IPS DF 4.7 (cell line): ENCODE measurements around the gene NDRG3.

Experiments
- DNase-seq: peaks from one replicate; pipeline ENCODE4 v3.0.0-alpha.2; 2013; ENCODE audit warnings: low spot score; ENCODE audit errors: extremely low read depth

The NDRG3 gene

DNA sequence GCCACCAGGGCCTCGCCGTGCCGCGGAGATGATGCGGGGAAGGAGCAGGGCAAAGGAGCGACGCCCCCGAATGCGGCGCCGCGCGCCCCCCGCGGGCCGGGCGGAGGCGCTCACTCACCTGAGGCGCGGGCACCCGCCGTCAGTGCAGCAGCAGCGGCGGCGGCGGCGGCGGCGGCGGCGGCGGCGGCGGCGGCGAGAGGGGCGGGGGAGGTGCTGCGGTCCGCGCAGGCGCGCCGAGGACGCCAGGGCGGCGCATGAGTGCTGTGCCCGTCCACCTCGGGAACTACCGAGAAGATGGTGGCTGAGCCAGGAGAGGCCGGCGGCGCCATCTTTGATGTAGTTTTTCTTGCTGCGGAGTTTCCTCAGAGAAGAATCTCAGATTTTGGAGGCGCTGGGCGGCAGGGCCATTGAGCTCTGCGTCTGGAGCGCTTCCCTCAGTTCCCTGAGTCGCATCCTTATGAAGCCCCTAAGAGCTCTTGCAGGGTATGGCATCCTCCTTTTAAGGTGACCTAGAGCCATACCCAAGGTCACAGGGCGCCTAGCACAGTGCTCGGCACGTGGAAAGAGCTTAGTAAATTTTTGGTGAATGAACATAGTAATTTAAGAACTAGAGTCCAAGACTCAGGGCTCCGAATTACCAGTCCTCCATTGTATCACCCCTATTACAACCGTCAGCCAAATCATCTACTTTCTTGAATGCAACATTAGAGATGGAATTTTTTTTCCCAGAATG, at the start of gene NDRG3:
Gene NDRG3, minus strand, starts transcription at position 164 of the 733 bp plus-strand sequence. CDS start 24,355 bp downstream, outside the sequence.
- DNase-seq = peak; percentile 93

DNA sequence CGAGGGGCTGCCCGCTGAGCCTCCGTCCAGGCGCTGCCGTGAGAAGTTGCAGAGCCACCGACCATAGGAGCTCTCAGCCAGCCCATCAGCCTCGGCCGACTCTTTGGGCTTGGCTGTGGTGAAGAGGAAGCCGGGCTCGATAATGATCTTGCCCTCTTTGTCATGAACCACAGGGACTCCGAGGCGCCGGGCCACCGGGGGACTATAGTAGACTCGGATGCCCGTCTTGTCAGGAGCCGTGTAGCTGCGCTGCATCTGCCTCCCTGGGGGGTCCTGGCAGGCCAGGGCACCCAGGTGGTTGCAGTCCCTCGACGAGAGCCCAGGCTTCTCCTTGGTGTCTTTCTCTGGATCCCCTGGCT, 48.2 kb upstream of the NDRG3 start:
- no peak for DNase-seq

DNA sequence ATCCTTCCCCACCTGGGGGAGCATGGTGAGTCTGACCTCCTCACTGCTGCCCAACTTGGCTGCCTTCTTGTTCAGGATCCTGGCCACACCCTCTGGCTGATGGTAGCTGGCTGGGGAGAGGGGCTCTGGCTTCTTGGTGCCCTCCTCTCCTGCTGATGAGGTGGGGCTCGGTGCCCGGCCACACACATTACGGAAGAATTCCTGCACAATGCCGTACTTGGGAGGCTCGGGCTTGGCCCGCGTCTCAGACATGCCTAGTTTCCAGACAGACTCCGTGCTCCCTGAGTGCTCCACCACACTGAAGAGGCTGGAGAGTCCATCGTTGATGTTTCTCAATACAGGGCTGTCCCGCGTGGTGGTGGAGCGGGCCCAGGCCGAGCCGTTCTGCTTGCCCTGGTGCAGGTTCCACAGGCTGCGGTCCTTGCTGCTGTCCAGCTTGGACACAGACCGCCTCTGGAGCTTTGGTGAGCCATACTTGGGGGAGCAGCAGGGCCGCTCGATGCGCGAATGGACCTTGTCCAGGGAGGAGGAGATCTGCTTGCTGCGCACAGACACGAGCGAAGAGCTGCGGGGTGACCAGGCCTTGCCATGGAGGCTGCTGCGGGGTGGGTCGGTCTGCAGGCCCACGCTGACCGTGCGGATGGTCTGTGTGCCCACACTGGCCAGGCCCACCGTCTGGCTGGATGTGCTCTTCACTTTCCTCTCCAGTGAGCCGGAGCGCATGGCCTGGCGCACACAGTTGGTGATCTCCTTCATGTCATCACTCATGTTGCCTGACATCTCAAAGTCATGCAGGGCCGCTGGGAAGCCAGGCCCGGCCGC, 47.6 kb upstream of the NDRG3 start:
- no peak for DNase-seq

GRCh38 chr20:36792422-36792821, 46.5 kb upstream of the NDRG3 start:
- DNase-seq = peak; percentile 49

DNA sequence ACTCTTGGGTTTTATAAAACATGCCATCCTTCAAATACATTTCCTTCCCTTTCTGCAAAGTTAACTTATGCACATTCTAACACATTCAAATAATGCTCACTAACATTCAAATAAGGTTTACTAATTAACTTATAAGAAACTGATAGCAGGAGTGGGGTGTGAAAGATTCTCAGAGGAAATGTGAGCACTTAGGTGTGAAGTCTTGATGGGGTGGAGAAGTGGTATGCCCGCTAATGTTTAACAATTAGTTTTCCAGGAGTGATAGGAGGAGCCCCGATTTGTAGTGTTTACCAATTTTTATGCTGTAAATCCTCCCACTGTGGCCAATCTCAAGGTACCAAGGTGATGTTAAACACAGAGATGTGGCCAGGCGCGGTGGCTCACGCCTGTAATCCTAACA, 46.0 kb upstream of the NDRG3 start:
- DNase-seq = no peak

DNA sequence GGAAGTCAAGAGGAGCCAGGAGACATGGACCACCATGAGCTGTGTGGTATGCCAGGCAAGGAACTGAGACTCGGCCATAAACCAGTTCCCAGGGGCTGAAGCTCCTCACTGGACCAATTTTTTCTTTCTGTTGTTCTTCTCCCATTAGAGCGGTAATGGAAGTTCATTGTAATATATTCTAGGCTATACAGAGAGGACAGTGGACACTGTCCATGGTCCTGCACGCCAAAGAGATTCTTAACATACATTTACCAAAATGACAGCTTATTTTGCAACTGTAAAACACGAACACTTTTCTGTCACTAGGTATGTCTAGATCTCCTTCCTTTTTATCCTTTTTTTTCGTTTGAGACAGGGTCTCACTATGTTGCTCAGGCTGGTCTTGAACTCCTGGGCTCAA, 40.8 kb upstream of the NDRG3 start:
- DNase-seq = no peak

DNA sequence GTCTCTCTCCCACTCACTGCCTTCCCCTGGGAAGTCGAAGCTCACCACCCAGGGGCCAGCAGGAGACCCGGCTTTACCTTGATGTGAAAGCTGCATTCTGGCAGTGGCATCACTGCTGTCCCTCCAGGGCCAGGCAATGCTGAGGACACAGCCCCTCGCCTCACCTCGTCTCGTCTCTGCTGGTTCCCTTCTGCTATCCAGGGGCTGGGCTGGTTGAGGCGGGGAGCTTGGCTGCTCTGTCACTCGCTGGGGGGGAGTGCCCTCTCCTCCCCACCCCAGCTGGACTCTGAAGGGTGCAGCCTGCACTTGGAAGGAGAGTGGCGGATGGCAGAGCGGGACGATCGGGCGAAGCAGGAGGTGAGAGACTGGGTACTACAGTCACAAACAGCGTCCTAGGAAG, 40.4 kb upstream of the NDRG3 start:
- DNase-seq = no peak

GRCh38 chr20:36785308-36785707, 39.4 kb upstream of the NDRG3 start:
- DNase-seq = no peak

- DNase-seq = no peak
Measured at GRCh38 chr20:36784900-36785299, 39.0 kb upstream of the NDRG3 start.

GRCh38 chr20:36784116-36784515, 38.2 kb upstream of the NDRG3 start:
- no peak for DNase-seq

- DNase-seq = no peak
Measured at GRCh38 chr20:36779656-36780025, 33.8 kb upstream of the NDRG3 start.

GRCh38 chr20:36778831-36779655, 33.2 kb upstream of the NDRG3 start:
- DNase-seq = no peak

- no peak for DNase-seq
Measured at GRCh38 chr20:36777576-36777975, 31.7 kb upstream of the NDRG3 start.

DNA sequence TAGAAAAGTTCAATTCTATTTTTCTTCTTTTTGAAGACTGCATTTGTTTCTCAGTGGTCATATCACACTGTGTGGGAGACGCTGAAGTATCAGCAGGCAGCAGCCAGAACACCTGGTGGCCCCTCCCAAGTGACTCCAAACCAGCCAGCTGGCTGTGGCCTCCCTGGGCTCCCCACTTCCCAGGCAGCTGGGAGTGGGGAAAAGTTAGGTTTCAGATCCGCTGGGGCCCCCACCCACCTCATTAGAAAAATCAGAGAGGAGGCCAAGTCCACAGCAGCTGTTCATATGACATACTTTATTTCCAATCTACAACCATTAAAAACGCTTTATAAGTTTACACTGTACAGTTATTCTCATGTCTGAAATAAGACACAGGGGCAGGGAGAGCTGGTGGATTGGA, 31.3 kb upstream of the NDRG3 start:
- no peak for DNase-seq

GRCh38 chr20:36775826-36776225, 29.9 kb upstream of the NDRG3 start:
- DNase-seq = no peak

DNA sequence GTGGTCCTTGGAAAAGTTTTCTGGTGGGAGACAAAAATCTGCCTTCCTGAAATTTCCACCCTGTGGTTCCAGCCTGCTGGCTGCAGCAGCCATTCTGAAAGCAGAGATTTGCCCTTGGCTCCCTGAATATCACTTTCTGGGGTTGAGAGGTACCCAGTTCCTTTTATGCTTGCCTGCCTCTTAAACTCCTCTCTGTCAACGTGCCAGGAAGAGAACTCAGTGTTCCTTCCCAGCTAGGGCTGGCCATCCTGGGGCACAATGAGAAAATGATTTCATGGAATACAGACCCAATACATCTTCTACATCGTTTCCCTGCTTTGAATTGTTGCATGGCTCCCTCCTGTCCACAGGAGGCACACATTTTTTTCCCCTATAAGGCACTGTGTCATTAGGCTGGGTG, 29.3 kb upstream of the NDRG3 start:
- DNase-seq = no peak

DNA sequence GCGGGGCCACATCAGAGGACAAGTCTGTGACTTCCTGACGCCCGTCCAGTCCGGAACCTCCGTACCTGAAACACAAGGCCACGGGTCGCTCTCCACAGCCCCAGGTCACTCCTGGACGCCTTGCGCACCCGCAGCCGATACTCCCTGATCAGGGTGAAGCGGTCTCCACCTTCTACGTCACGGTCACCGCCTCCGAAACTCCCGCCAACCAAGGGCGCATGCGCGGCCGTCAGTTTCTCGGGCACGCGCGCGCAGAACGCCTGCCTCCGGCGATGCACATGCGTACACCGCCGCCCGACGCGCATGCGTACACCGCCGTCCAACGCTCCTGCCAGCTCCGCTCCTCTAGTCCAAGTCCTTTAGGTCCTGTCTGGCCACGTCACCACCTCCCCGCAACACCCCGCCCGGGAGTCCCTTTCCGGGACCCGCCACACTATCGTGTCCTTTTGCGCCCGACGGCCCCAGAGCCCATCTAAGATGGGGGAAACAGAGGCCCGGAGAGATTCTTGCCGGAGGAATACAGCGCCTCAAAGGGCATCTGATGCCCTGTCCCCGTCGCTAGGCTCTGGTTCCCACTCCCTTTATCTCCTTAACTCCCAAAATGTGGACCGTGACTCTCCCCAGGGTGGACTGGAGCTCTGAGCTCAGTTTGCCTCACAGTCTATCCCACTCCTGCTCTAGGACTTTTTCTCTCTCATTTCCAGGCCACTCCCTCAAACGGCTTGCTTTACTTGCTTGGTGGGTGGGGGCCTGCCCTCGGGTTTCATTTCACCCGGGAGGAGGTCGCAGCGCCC, 27.9 kb upstream of the NDRG3 start, which contains the start of gene DSN1:
Gene DSN1, minus strand, starts transcription at position 167 of the 794 bp plus-strand sequence. CDS start 2,305 bp downstream, outside the sequence.
- DNase-seq = peak; percentile 76

GRCh38 chr20:36773107-36773596, 27.3 kb upstream of the NDRG3 start:
- DNase-seq = no peak

- no peak for DNase-seq
Measured at GRCh38 chr20:36770680-36771079, 24.8 kb upstream of the NDRG3 start.

DNA sequence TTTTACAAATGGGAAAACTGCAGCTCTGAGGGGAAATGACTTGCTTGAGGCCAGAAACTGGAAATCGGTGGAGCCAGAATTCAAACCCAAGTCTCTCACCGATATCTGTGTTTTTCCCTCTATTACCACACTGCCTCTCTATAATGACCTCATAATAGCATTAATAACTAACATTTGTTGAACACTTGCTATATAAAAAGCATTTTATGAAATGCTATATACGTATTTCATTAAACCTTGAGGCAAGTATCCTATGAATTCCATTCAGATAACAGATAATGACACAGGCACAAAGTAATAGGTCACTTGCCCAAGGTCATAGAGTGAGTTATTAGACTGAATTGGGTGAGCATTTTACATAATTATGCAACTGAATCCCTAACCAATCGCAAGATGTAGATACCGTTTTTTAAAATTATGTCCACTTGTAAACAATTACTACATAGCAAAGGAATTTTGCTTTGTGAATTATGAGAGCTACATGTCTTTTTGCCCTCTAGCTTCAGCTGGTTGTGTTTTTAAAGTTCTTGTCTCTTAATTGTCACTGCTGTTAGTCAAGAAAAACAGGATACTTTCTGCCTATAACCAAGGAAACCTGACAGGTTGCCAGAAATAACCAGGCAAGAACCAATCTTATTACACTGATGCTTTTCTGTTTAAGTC, 23.0 kb upstream of the NDRG3 start:
- no peak for DNase-seq
